Transverse colon (tissue), 4 donors: ENCODE measurements around the gene HS3ST5. TPM values are rescaled to one million over a fixed set of nuclear protein-coding genes. Genes with fewer than 3 reads are reported as not detected.

Experiments
- DNase-seq: peaks from one replicate; pipeline ENCODE4 v3.0.0-alpha.2; 2019
- H3K27ac ChIP-seq, 4 donors: fragments of 200-600 bp; sonication (generic); 2 replicates each; pipeline ENCODE4 v1.5.1; 2016 to 2018; ENCODE audit warnings: inconsistent platforms in 4 of 4
- H3K27me3 ChIP-seq: fragments of 200-600 bp; sonication (generic); 2 replicates; pipeline ENCODE4 v1.5.1; 2017; ENCODE audit warnings: inconsistent platforms
- H3K36me3 ChIP-seq, 4 donors: fragments of 200-600 bp; sonication (generic); 2 replicates each; pipeline ENCODE4 v1.5.1; 2017 to 2019; ENCODE audit warnings: inconsistent platforms in 4 of 4
- H3K4me1 ChIP-seq, 4 donors: fragments of 200-600 bp; sonication (generic); 2 replicates each; pipeline ENCODE4 v1.5.1; 2017 to 2020; ENCODE audit warnings: inconsistent platforms in 4 of 4
- H3K4me3 ChIP-seq, 4 donors: fragments of 200-600 bp; sonication (generic); 1 replicate in 1 of 4; 2 replicates in 3 of 4; pipeline versions ENCODE4 v1.5.1 to v1.6.1; 2017 to 2019; ENCODE audit warnings: inconsistent platforms in 4 of 4
- H3K9me3 ChIP-seq, 2 donors: fragments of 200-600 bp; sonication (generic); 2 replicates each; pipeline ENCODE4 v1.5.1; 2017 to 2019; ENCODE audit warnings: inconsistent platforms in 2 of 2
- EP300 ChIP-seq: sonication (generic); formaldehyde crosslinking; IDR thresholded peaks from one replicate; pipeline ENCODE4 v1.6.1; 2017; ENCODE audit warnings: antibody characterized with exemption, low read depth
- POLR2A ChIP-seq: fragments of 450-650 bp; IDR thresholded peaks from one replicate; pipeline ENCODE4 v1.6.1; 2016; ENCODE audit warnings: antibody characterized with exemption, mild to moderate bottlenecking, moderate library complexity
- POLR2AphosphoS5 ChIP-seq, 3 donors: sonication (generic); formaldehyde crosslinking; IDR thresholded peaks; one replicate each; pipeline ENCODE4 v1.6.1; 2016; ENCODE audit warnings: antibody characterized with exemption in 3 of 3
- WGBS, 2 donors: methylation state at CpG; one replicate each; pipeline ENCODE4 v1.1.5; 2018; ENCODE audit warnings: low coverage in 1 of 2; 5-methylcytosine and 5-hydroxymethylcytosine counted together
- in situ Hi-C, 4 donors: fragments of 200-750 bp; cut with MboI; loops; one replicate each; pipeline versions ENCODE4 v1.15.0 to v1.15.1; 2017; ENCODE audit warnings: low sequenced_read_pairs in 3 of 4, low pct_ligation_motif_present in 1 of 4, low pct_unique_long_range_greater_than_20kb in 1 of 4
- intact Hi-C: fragments of 100-400 bp; cut with DNase I; formaldehyde crosslinking; loops from one replicate; pipeline ENCODE4 v1.15.1; 2023; ENCODE audit warnings: low total_unique reads
- total RNA-seq, 4 donors: library from RNA; depleted of rRNA; stranded (reverse); fragments of >200 nt; gene quantifications; one replicate each; pipeline ENCODE4 v1.1.0, GENCODE V29; 2016
- TF ChIP-seq, protein P1 (sequence below), 5 experiments: fragments of 200-600 bp in 3 of 5; fragments of 450-650 bp in 2 of 5; sonication (generic) in 3 of 5; IDR thresholded peaks; 1 replicate in 2 of 5; 2 replicates in 3 of 5; pipeline ENCODE4 v1.5.1; 2016 to 2017; ENCODE audit warnings: antibody characterized with exemption in 5 of 5, inconsistent platforms in 3 of 5, mild to moderate bottlenecking in 2 of 5, moderate library complexity in 1 of 5

HS3ST5 gene
- total RNA-seq, 4 donors from 2014 or later, result 0.27 to 0.32 TPM; not detected in 2

DNA sequence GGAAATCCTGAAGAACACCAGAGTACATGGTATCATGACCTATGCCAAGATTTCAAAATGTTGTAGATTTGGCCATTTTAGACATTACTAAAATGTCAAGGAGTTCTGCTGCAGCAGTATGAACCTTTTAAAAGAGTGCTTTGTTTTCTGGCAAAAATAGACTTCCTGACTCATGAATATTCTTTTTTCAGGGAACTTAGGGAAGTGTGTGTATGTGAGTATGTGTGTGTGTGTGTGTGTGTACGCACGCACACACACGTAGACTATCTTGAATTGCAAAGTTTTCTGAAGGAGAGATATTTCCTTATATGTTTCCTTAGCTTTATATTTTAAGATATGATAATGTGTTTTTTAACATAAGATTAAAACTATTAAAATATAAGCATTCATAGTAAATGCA is 161.2 kb downstream of the HS3ST5 start:
- no peak overlapping the region for H3K27ac ChIP-seq
- in situ Hi-C loops (no loop called here), intact Hi-C loops (no loop called here)
- H3K4me3 ChIP-seq, result no peak overlapping the region
- H3K36me3 ChIP-seq, result no peaks in the 10 kb centered on the region
- H3K27me3 ChIP-seq, result no peaks in the 10 kb centered on the region
- H3K9me3 ChIP-seq, result no peaks in the 10 kb centered on the region
- no peaks in the 10 kb centered on the region for H3K4me1 ChIP-seq
- WGBS, 2 donors, result 76 to 86% methylated on average over 3 of the region's 3 CpGs
- TF ChIP-seq EP300, result no peak
- TF ChIP-seq, protein P1, sequence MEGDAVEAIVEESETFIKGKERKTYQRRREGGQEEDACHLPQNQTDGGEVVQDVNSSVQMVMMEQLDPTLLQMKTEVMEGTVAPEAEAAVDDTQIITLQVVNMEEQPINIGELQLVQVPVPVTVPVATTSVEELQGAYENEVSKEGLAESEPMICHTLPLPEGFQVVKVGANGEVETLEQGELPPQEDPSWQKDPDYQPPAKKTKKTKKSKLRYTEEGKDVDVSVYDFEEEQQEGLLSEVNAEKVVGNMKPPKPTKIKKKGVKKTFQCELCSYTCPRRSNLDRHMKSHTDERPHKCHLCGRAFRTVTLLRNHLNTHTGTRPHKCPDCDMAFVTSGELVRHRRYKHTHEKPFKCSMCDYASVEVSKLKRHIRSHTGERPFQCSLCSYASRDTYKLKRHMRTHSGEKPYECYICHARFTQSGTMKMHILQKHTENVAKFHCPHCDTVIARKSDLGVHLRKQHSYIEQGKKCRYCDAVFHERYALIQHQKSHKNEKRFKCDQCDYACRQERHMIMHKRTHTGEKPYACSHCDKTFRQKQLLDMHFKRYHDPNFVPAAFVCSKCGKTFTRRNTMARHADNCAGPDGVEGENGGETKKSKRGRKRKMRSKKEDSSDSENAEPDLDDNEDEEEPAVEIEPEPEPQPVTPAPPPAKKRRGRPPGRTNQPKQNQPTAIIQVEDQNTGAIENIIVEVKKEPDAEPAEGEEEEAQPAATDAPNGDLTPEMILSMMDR (IDR thresholded peaks at IDR 0.05), result no peak
- TF ChIP-seq POLR2AphosphoS5 (IDR thresholded peaks at IDR 0.05), result no peak
- TF ChIP-seq POLR2A, result no peak
- DNase-seq, result no peak

GRCh38 chr6:114179411-114179810 is 163.4 kb downstream of the HS3ST5 start:
- Histone ChIP-seq H3K27ac (no peak overlapping the region), H3K27me3 (no peaks in the 10 kb centered on the region), H3K36me3 (no peaks in the 10 kb centered on the region), H3K9me3 (no peaks in the 10 kb centered on the region), H3K4me3 (no peak overlapping the region), H3K4me1 (no peaks in the 10 kb centered on the region)
- no peak for DNase-seq
- in situ Hi-C loops, result no loop called here
- WGBS, 2 donors, result 75 to 90% methylated on average over 1 of the region's 1 CpG
- intact Hi-C loops, result no loop called here
- TF ChIP-seq POLR2A, result no peak
- TF ChIP-seq EP300, result no peak
- no peak for TF ChIP-seq POLR2AphosphoS5 (IDR thresholded peaks at IDR 0.05)
- TF ChIP-seq, protein P1 (IDR thresholded peaks at IDR 0.05), result no peak

DNA sequence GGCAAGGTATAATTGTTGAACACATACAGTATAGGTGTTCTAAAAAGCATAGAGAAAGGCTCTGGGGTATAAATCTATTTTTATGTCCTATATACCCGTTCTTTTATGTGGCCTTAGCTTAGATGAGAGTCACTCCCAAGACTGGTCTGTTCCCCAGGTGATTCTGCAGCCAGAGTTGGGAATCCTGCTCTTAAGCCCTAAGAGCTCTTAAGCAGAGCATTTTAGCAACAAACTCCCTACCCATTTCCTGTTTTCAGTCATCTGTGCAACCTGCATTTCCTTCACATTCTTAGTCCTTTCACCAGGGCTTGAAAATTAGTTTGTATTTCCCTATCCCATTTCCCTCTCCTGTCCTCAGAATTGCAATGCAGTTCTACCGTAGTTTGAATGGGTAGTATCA is 166.1 kb downstream of the HS3ST5 start:
- Histone ChIP-seq H3K27ac (no peak overlapping the region), H3K4me3 (no peak overlapping the region), H3K4me1 (no peaks in the 10 kb centered on the region), H3K9me3 (no peaks in the 10 kb centered on the region), H3K27me3 (no peaks in the 10 kb centered on the region), H3K36me3 (no peaks in the 10 kb centered on the region)
- intact Hi-C loops (no loop called here), in situ Hi-C loops (no loop called here)
- no peak for DNase-seq
- TF ChIP-seq EP300 (no peak), POLR2AphosphoS5 (IDR thresholded peaks at IDR 0.05) (no peak), POLR2A (no peak)
- TF ChIP-seq, protein P1 (IDR thresholded peaks at IDR 0.05), result no peak
- 57 to 63% methylated on average over 1 to 2 of the region's 2 CpGs for WGBS, 2 donors

- TF ChIP-seq POLR2AphosphoS5 (IDR thresholded peaks at IDR 0.05) (no peak), EP300 (no peak)
- 59% methylated on average over 1 of the region's 1 CpG for whole genome bisulfite sequencing, 2 donors
- H3K36me3 ChIP-seq, result no peaks in the 10 kb centered on the region
- H3K4me3 ChIP-seq, result no peak overlapping the region
- no peaks in the 10 kb centered on the region for H3K27me3 ChIP-seq
- in situ Hi-C loops (no loop called here), intact Hi-C loops (no loop called here)
- no peaks in the 10 kb centered on the region for H3K9me3 ChIP-seq
- no peak overlapping the region for H3K27ac ChIP-seq
- DNase-seq, result no peak
- H3K4me1 ChIP-seq, result no peaks in the 10 kb centered on the region
Measured at GRCh38 chr6:114172576-114173260, 170.1 kb downstream of the HS3ST5 start.

DNA sequence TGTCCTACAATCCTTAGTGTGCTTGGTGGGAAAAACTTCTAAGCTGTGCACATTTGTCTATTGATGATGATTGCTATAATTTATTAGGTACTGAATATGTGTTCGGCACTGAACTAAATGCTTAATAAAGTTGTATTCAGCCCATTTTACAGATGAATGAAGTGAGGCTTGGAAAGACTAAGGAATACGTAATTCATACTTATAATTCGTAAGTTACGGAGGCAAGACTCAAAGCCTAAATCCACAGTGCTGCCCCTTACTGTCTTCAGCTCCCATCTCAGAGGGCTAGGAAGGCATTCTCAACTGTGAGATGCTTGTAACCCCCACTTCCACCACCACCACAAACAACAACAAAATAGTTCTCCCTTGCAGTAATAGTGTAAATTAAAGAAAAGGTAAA is 171.3 kb downstream of the HS3ST5 start:
- Histone ChIP-seq H3K36me3 (no peaks in the 10 kb centered on the region), H3K27me3 (no peaks in the 10 kb centered on the region), H3K27ac (no peak overlapping the region), H3K4me3 (no peak overlapping the region), H3K4me1 (no peaks in the 10 kb centered on the region), H3K9me3 (no peaks in the 10 kb centered on the region)
- 91 to 98% methylated on average over 4 of the region's 4 CpGs for WGBS, 2 donors
- intact Hi-C loops (no loop called here), in situ Hi-C loops (no loop called here)
- DNase-seq, result no peak
- no peak for TF ChIP-seq EP300
- TF ChIP-seq, protein P1 (IDR thresholded peaks at IDR 0.05), result no peak
- TF ChIP-seq POLR2AphosphoS5 (IDR thresholded peaks at IDR 0.05), result no peak
- no peak for TF ChIP-seq POLR2A
